Neutrophil (primary cell): ENCODE measurements around the gene FGF14.
"Not testable (repeated sequence)": the region's sequence is repeated elsewhere in the genome, so short reads cannot be mapped to it uniquely, and the experiment has no call there.

ENCODE experiments used
- H3K27ac ChIP-seq: fragments of 200-600 bp; sonication (generic); 2 replicates; pipeline ENCODE4 v1.5.1; 2016; ENCODE audit warnings: mild to moderate bottlenecking, moderate library complexity
- H3K27me3 ChIP-seq: fragments of 200-600 bp; sonication (generic); 2 replicates; pipeline ENCODE4 v1.6.0; 2016; ENCODE audit warnings: mild to moderate bottlenecking
- H3K36me3 ChIP-seq: fragments of 200-600 bp; sonication (generic); 2 replicates; pipeline ENCODE4 v1.5.1; 2017
- H3K4me1 ChIP-seq, 2 experiments: fragments of 200-600 bp in 1 of 2; sonication (generic) in 1 of 2; 1 replicate in 1 of 2; 2 replicates in 1 of 2; pipeline versions ENCODE4 v1.5.1 to v1.6.1; 2013 to 2016; ENCODE audit warnings: low read depth in 1 of 2, low read length in 1 of 2, mild to moderate bottlenecking in 1 of 2, moderate library complexity in 1 of 2; ENCODE audit not compliant: control insufficient read depth in 1 of 2, insufficient read depth in 1 of 2
- H3K4me3 ChIP-seq, 2 experiments: fragments of 200-600 bp in 1 of 2; sonication (generic) in 1 of 2; 1 replicate in 1 of 2; 2 replicates in 1 of 2; pipeline ENCODE4 v1.5.1; 2013 to 2016; ENCODE audit warnings: low read depth in 1 of 2, low read length in 1 of 2, mild to moderate bottlenecking in 1 of 2, moderate library complexity in 1 of 2
- H3K9me3 ChIP-seq: fragments of 200-600 bp; sonication (generic); 2 replicates; pipeline ENCODE4 v1.5.1; 2016
- CTCF ChIP-seq: fragments of 200-600 bp; sonication (generic); IDR thresholded peaks from 2 replicates; pipeline ENCODE4 v1.5.1; 2016; ENCODE audit warnings: antibody characterized with exemption

FGF14 gene

DNA sequence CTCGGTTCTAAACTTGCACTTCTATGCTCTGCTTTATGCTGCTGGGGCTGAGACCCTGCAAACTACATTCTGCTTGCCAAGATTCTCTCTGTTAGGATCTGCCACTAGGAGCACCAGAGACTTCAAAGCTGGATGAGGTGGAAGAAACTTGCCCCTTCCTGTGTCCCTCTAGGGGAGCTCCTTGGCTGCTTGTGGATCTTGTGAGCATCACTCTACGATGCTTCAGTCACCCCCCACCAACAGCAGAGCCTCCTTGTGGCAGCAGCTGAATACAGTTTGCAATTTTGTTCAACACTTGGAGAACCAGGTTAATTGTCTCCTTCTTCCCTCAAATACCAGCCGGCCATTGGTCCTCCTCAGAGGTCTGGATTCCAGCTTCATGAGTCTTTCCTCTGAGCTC, 310.6 kb downstream of the FGF14 start:
- Histone ChIP-seq H3K4me1 (no peaks in the 10 kb centered on the region), H3K36me3 (no peaks in the 10 kb centered on the region), H3K9me3 (no peaks in the 10 kb centered on the region), H3K4me3 (no peak overlapping the region), H3K27ac (no peak overlapping the region), H3K27me3 (no peaks in the 10 kb centered on the region)
- no peak for TF ChIP-seq CTCF

GRCh38 chr13:102090532-102090931, 311.3 kb downstream of the FGF14 start:
- Histone ChIP-seq H3K36me3 (no peaks in the 10 kb centered on the region), H3K27me3 (no peaks in the 10 kb centered on the region), H3K9me3 (no peaks in the 10 kb centered on the region), H3K4me1 (no peaks in the 10 kb centered on the region), H3K4me3 (no peak overlapping the region), H3K27ac (no peak overlapping the region)
- TF ChIP-seq CTCF = no peak

DNA sequence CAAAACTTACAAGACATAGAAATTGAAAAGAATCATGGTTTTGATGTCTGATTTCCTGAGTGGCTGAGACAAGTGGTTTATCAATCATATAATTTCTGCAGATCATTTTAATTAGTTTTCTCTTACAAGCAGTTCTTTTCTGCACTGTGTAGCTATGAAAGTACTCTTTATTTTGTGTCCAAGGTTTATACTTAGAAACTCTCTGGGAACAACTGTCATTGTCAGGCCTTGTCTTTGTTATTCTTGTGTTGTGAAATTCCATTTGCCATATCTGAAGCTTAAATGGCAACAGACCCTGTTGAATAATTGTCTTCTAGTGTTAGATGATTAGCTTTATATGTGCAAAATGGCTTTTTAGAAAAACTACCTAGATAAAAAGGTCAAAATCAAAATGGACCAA, 312.1 kb downstream of the FGF14 start:
- H3K27me3 ChIP-seq = no peaks in the 10 kb centered on the region
- no peaks in the 10 kb centered on the region for H3K9me3 ChIP-seq
- no peaks in the 10 kb centered on the region for H3K36me3 ChIP-seq
- TF ChIP-seq CTCF = no peak
- H3K27ac ChIP-seq = no peak overlapping the region
- H3K4me1 ChIP-seq = no peaks in the 10 kb centered on the region
- no peak overlapping the region for H3K4me3 ChIP-seq

GRCh38 chr13:102089177-102089576, 312.7 kb downstream of the FGF14 start:
- Histone ChIP-seq H3K36me3 (no peaks in the 10 kb centered on the region), H3K4me3 (no peak overlapping the region), H3K4me1 (no peaks in the 10 kb centered on the region), H3K9me3 (no peaks in the 10 kb centered on the region), H3K27me3 (no peaks in the 10 kb centered on the region), H3K27ac (no peak overlapping the region)
- TF ChIP-seq CTCF = no peak

DNA sequence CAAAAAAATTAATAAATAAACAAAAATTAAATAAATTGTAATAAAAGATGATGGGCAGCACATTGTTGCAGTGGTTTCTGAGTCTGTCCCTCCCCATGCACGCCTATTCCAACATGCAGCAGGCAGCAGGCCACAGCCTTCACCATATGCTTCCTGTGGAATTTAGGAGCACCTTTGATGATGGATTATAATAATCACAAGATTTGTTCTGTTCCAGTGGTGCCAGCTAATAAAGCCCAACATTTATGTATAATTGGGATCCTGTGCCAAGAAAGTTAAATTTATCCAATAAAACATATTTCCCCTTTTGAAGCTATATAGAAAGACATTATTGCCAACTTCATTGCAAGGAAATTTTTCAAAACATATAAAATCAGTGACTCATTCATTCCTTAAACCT, 328.6 kb downstream of the FGF14 start:
- no peaks in the 10 kb centered on the region for H3K27me3 ChIP-seq
- no peak overlapping the region for H3K4me3 ChIP-seq
- H3K9me3 ChIP-seq = no peaks in the 10 kb centered on the region
- no peaks in the 10 kb centered on the region for H3K4me1 ChIP-seq
- no peak overlapping the region for H3K27ac ChIP-seq
- H3K36me3 ChIP-seq = no peaks in the 10 kb centered on the region
- no peak for TF ChIP-seq CTCF

DNA sequence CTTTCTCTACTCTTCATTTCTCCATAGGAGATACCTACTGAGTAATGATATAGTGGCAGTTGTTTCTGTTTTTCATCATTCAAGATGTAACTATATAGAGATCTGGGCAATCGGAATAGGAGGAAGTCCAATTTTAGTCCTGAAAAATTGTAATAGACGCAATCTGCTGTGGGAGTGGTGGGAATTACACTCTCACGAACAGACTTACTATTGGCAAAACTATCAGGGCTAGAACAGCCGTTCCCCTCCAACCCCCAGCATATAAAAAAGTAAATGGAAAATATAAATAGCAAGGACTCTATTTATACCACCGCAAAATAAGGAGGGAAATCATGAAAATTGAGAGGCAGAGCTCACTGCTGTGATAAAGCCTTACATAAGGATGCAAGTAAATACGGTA, 330.1 kb downstream of the FGF14 start:
- TF ChIP-seq CTCF = no peak
- Histone ChIP-seq H3K27me3 (no peaks in the 10 kb centered on the region), H3K27ac (no peak overlapping the region), H3K4me1 (no peaks in the 10 kb centered on the region), H3K4me3 (no peak overlapping the region), H3K36me3 (no peaks in the 10 kb centered on the region), H3K9me3 (no peaks in the 10 kb centered on the region)

DNA sequence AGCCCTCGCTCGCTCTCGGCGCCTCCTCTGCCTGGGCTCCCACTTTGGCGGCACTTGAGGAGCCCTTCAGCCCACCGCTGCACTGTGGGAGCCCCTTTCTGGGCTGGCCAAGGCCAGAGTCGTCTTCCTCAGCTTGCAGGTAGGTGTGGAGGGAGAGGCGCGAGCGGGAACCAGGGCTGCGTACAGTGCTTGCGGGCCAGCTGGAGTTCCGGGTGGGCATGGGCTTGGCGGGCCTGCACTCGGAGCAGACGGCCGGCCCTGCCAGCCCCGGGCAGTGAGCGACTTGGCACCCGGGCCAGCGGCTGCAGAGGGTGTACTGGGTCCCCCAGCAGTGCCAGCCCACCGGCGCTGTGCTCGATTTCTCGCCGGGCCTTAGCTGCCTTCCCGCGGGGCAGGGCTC, 333.5 kb downstream of the FGF14 start:
- not testable (repeated sequence) for H3K27ac ChIP-seq, H3K4me1 ChIP-seq, H3K4me3 ChIP-seq, H3K27me3 ChIP-seq, H3K9me3 ChIP-seq, H3K36me3 ChIP-seq
